Activated CD4-positive, CD25-positive, alpha-beta regulatory T cell treated with anti-CD3 and anti-CD28 coated beads, Interleukin-2, amount 50 U/mL, for 24 hours (primary cell): ENCODE results near the gene CNNM3.
"Not testable (repeated sequence)": the region's sequence is repeated elsewhere in the genome, so short reads cannot be mapped to it uniquely, and the experiment has no call there.

Experiments used
- ATAC-seq, 2 donors: fragments of 150-1000 bp; cut with Tn5 transposase; one replicate each; pipeline ENCODE4 v1.10.0; 2021; ENCODE audit warnings: mild to moderate bottlenecking in 1 of 2, moderate library complexity in 1 of 2

CNNM3 gene

GRCh38 chr2:96799623-96799935 lies 16.5 kb upstream of the CNNM3 start:
- no peak for ATAC-seq

- ATAC-seq = peak; percentile 10 to 11
Observed at GRCh38 chr2:96800061-96801004, 15.7 kb upstream of the CNNM3 start.

- ATAC-seq = peak; percentile 88 to 92
Observed at GRCh38 chr2:96801005-96801785, 14.9 kb upstream of the CNNM3 start.

- ATAC-seq = peak; percentile 59 to 64
Observed at GRCh38 chr2:96801786-96802595, 14.1 kb upstream of the CNNM3 start.

- no peak for ATAC-seq
Observed at GRCh38 chr2:96802721-96803120, 13.3 kb upstream of the CNNM3 start.

- no peak for ATAC-seq
Observed at GRCh38 chr2:96804986-96805385, 11.1 kb upstream of the CNNM3 start.

- ATAC-seq = not testable (repeated sequence)
Observed at GRCh38 chr2:96805946-96806345, 10.1 kb upstream of the CNNM3 start.

- ATAC-seq = peak; percentile 51 to 59
Observed at GRCh38 chr2:96806468-96807126, 9.5 kb upstream of the CNNM3 start.

- ATAC-seq = no peak
Observed at GRCh38 chr2:96807127-96807471, 9.0 kb upstream of the CNNM3 start.

GRCh38 chr2:96808176-96808837 lies 7.8 kb upstream of the CNNM3 start:
- no peak for ATAC-seq

GRCh38 chr2:96809216-96809882 lies 6.7 kb upstream of the CNNM3 start:
- ATAC-seq = no peak

GRCh38 chr2:96809951-96810782 lies 5.9 kb upstream of the CNNM3 start:
- no peak for ATAC-seq

GRCh38 chr2:96810783-96811192 lies 5.3 kb upstream of the CNNM3 start:
- no peak for ATAC-seq

- no peak for ATAC-seq
Observed at GRCh38 chr2:96811917-96812316, 4.2 kb upstream of the CNNM3 start.

GRCh38 chr2:96813656-96814055 lies 2.4 kb upstream of the CNNM3 start:
- ATAC-seq = no peak

GRCh38 chr2:96815326-96816126 lies 542 bp upstream of the CNNM3 start:
- ATAC-seq = no peak

- ATAC-seq = no peak
Observed at GRCh38 chr2:96816836-96817702, 1.0 kb downstream of the CNNM3 start.

- ATAC-seq = no peak
Observed at GRCh38 chr2:96817882-96818281, 1.8 kb downstream of the CNNM3 start.
